ENCODE measurements around the gene GNGT1.
"Not testable (repeated sequence)": the region's sequence is repeated elsewhere in the genome, so short reads cannot be mapped to it uniquely, and the experiment has no call there.

The GNGT1 gene

GRCh38 chr7:93902777-93903423 lies 3.5 kb upstream of the GNGT1 start:
- DNase-seq (ENCODE audit: low read depth in 3 of 3), result no peak

GRCh38 chr7:93910076-93910994 lies 4.0 kb downstream of the GNGT1 start:
- no peak for DNase-seq (ENCODE audit: low read depth in 3 of 3)

- not testable (repeated sequence) for DNase-seq (ENCODE audit: low read depth in 3 of 3)
Measured at GRCh38 chr7:93911242-93911641, 4.9 kb downstream of the GNGT1 start.

GRCh38 chr7:93911661-93912060 lies 5.3 kb downstream of the GNGT1 start:
- not testable (repeated sequence) for DNase-seq (ENCODE audit: low read depth in 3 of 3)

- no peak for DNase-seq (ENCODE audit: low read depth in 3 of 3)
Measured at GRCh38 chr7:93913197-93913596, 6.8 kb downstream of the GNGT1 start.

GRCh38 chr7:93914581-93915066 lies 8.3 kb downstream of the GNGT1 start:
- DNase-seq (ENCODE audit: low read depth in 3 of 3), result no peak

- DNase-seq (ENCODE audit: low read depth in 3 of 3), result not testable (repeated sequence)
Measured at GRCh38 chr7:93915206-93915842, 9.0 kb downstream of the GNGT1 start.

- DNase-seq (ENCODE audit: low read depth in 3 of 3), result not testable (repeated sequence)
Measured at GRCh38 chr7:93915888-93916287, 9.5 kb downstream of the GNGT1 start.

GRCh38 chr7:93916315-93916714 lies 9.9 kb downstream of the GNGT1 start:
- DNase-seq (ENCODE audit: low read depth in 3 of 3), result not testable (repeated sequence)

- no peak for DNase-seq (ENCODE audit: low read depth in 3 of 3)
Measured at GRCh38 chr7:93920496-93921182, 14.3 kb downstream of the GNGT1 start.

- DNase-seq (ENCODE audit: low read depth in 3 of 3), result no peak
Measured at GRCh38 chr7:93921186-93921585, 14.8 kb downstream of the GNGT1 start.

- peak in 2 of 3 experiments; percentile 2 to 20 for DNase-seq (ENCODE audit: low read depth in 3 of 3)
Measured at GRCh38 chr7:93921607-93922566, 15.5 kb downstream of the GNGT1 start, which contains the start of gene GNG11. Gene GNG11 (plus strand): TSS chr7:93921735. CDS start chr7:93922138, 403 bp downstream.

- DNase-seq (ENCODE audit: low read depth in 3 of 3), result no peak
Measured at GRCh38 chr7:93923296-93923695, 16.9 kb downstream of the GNGT1 start.

- no peak for DNase-seq (ENCODE audit: low read depth in 3 of 3)
Measured at GRCh38 chr7:93923942-93924341, 17.6 kb downstream of the GNGT1 start.

GRCh38 chr7:93926800-93927199 lies 20.4 kb downstream of the GNGT1 start:
- no peak for DNase-seq (ENCODE audit: low read depth in 3 of 3)

- DNase-seq (ENCODE audit: low read depth in 3 of 3), result no peak
Measured at GRCh38 chr7:93927585-93927984, 21.2 kb downstream of the GNGT1 start.

GRCh38 chr7:93931655-93932054 lies 25.3 kb downstream of the GNGT1 start:
- DNase-seq (ENCODE audit: low read depth in 3 of 3), result no peak

GRCh38 chr7:93933156-93933555 lies 26.8 kb downstream of the GNGT1 start:
- no peak for DNase-seq (ENCODE audit: low read depth in 3 of 3)

GRCh38 chr7:93935102-93935501 lies 28.7 kb downstream of the GNGT1 start:
- DNase-seq (ENCODE audit: low read depth in 3 of 3), result no peak

GRCh38 chr7:93937818-93938217 lies 31.5 kb downstream of the GNGT1 start:
- DNase-seq (ENCODE audit: low read depth in 3 of 3), result no peak

Data from stimulated activated CD4-positive, alpha-beta T cell treated with anti-CD3 and anti-CD28 coated beads, TNF-alpha, amount 100 ng/mL, for 24 hours (primary cell).